ENCODE results near the gene MACROD2. TPM values are rescaled to one million over a fixed set of nuclear protein-coding genes. Genes with fewer than 3 reads are reported as not detected.

The MACROD2 gene
- polyA plus RNA-seq, 1 donor: 3.9 TPM

GRCh38 chr20:14337400-14338171 lies 342.3 kb downstream of the MACROD2 start, which contains the start of gene FLRT3:
Gene FLRT3, minus strand, starts transcription at chr20:14337612. Its CDS starts 10,106 bp downstream, at chr20:14327506.
- DNase-seq: peak; percentile 94

GRCh38 chr20:14341801-14342200 lies 346.5 kb downstream of the MACROD2 start:
- no peak for DNase-seq

GRCh38 chr20:14342918-14343317 lies 347.6 kb downstream of the MACROD2 start:
- DNase-seq: no peak

- DNase-seq: no peak
Observed at GRCh38 chr20:14343491-14344065, 348.3 kb downstream of the MACROD2 start.

- no peak for DNase-seq
Observed at GRCh38 chr20:14344746-14345145, 349.4 kb downstream of the MACROD2 start.

- DNase-seq: no peak
Observed at GRCh38 chr20:14355791-14356190, 360.5 kb downstream of the MACROD2 start.

- no peak for DNase-seq
Observed at GRCh38 chr20:14360416-14360815, 365.1 kb downstream of the MACROD2 start.

- DNase-seq: no peak
Observed at GRCh38 chr20:14361509-14362345, 366.4 kb downstream of the MACROD2 start.

- DNase-seq: no peak
Observed at GRCh38 chr20:14374196-14374595, 378.9 kb downstream of the MACROD2 start.

- DNase-seq: no peak
Observed at GRCh38 chr20:14375416-14375985, 380.2 kb downstream of the MACROD2 start.

- no peak for DNase-seq
Observed at GRCh38 chr20:14378326-14378725, 383.0 kb downstream of the MACROD2 start.

GRCh38 chr20:14383335-14383734 lies 388.0 kb downstream of the MACROD2 start:
- no peak for DNase-seq

GRCh38 chr20:14384416-14385175 lies 389.3 kb downstream of the MACROD2 start:
- DNase-seq: no peak

GRCh38 chr20:14385176-14385740 lies 389.9 kb downstream of the MACROD2 start:
- no peak for DNase-seq

GRCh38 chr20:14386726-14387125 lies 391.4 kb downstream of the MACROD2 start:
- DNase-seq: no peak

- no peak for DNase-seq
Observed at GRCh38 chr20:14401479-14402138, 406.3 kb downstream of the MACROD2 start.

GRCh38 chr20:14404515-14404914 lies 409.2 kb downstream of the MACROD2 start:
- DNase-seq: no peak

GRCh38 chr20:14406495-14406894 lies 411.2 kb downstream of the MACROD2 start:
- no peak for DNase-seq

GRCh38 chr20:14407336-14407735 lies 412.0 kb downstream of the MACROD2 start:
- no peak for DNase-seq

- no peak for DNase-seq
Observed at GRCh38 chr20:14410869-14411555, 415.7 kb downstream of the MACROD2 start.
